HG02623 (cell line): ENCODE results near the gene PRKAG3.

Experiments
- ATAC-seq: cut with Tn5 transposase; IDR thresholded peaks from one replicate; pipeline ENCODE4 v1.9.1; 2021; ENCODE audit warnings: moderate library complexity; ENCODE audit not compliant: unreplicated experiment

PRKAG3 gene

GRCh38 chr2:218815649-218816048, 16.0 kb downstream of the PRKAG3 start:
- no peak for ATAC-seq

- no peak for ATAC-seq
Observed at GRCh38 chr2:218815244-218815637, 16.4 kb downstream of the PRKAG3 start.

- no peak for ATAC-seq
Observed at GRCh38 chr2:218814540-218815243, 16.9 kb downstream of the PRKAG3 start.

GRCh38 chr2:218813771-218814460, 17.7 kb downstream of the PRKAG3 start:
- ATAC-seq = no peak

DNA sequence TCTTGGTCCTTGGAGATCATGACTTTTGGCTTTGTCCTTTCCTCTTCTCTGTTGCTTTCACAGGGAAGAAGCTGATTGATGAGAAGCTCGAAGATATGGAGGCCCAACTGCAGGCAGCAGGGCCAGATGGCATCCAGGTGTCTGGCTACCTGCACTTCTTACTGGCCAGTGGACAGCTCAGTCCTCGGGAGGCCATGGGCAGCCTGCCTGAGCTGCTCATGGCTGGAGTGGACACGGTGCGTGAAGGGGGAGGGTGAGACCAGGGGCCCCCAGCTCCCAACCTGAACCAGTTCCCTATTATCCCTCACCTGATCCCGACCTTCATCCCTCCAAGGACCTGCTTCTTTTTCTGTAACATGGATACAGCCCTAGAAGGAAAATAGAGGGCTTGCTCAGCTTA, 18.7 kb downstream of the PRKAG3 start:
- ATAC-seq = no peak

DNA sequence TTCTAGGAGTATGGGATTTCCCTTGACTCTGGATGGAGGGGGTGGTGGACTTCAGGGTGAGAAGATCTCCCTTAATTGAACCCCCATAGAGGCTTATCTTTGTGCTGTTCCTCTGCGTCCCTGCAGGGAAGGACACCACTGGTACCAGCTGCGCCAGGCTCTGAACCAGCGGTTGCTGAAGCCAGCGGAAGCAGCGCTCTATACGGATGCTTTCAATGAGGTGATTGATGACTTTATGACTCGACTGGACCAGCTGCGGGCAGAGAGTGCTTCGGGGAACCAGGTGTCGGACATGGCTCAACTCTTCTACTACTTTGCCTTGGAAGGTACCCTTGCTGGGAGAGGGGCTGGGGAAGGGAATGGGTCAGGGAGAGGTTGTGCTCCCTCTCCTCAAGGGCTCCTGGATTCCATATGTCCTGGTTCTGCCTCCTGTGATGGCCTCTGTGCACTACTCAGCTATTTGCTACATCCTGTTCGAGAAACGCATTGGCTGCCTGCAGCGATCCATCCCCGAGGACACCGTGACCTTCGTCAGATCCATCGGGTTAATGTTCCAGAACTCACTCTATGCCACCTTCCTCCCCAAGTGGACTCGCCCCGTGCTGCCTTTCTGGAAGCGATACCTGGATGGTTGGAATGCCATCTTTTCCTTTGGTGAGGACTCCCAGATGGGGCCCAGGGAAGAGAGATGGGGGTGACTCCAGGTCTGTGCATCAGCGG, 19.3 kb downstream of the PRKAG3 start:
- ATAC-seq = no peak

DNA sequence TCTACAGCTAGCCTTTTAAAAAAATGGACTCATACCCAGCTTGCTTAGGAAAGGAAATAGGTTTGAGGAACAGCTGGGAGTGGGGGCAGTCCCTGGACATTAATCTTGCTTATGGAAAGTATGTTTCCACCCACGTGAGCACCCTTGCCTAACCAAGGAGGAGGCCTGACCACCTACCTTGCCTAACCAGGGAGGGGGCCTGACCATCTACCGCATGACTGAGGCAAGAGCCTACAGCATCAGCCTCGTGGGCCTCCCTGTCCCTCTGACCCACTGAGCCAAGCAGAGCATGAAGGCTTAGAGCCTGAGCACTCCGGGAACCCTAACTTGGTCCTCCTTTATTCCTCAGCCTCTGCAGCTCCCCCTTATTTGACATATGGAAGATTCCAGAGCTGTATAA, 20.2 kb downstream of the PRKAG3 start:
- no peak for ATAC-seq

- no peak for ATAC-seq
Observed at GRCh38 chr2:218810256-218810655, 21.3 kb downstream of the PRKAG3 start.

GRCh38 chr2:218809515-218809914, 22.1 kb downstream of the PRKAG3 start:
- no peak for ATAC-seq

- no peak for ATAC-seq
Observed at GRCh38 chr2:218807626-218808025, 24.0 kb downstream of the PRKAG3 start.

- ATAC-seq = no peak
Observed at GRCh38 chr2:218806346-218806978, 25.1 kb downstream of the PRKAG3 start.

DNA sequence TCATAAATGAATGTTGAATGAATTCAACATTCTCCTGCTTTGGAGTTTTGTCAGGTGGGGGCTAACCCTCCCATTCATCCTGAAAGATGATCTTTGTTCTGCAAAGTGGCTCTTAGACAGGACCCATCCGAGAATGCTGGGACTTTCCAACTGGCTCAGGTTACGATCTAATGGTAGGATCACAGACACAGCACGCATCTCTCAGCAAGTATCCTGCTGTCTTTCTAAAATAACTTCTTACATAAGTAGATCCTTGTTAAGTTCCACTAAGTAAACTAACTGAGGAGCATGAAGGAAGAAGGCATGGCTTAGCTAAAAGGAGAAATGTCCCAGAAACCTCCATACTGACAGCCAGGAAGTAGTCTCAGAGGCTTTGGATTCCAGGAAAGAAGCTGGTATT, 26.0 kb downstream of the PRKAG3 start:
- no peak for ATAC-seq

- ATAC-seq = no peak
Observed at GRCh38 chr2:218804817-218805216, 26.8 kb downstream of the PRKAG3 start.

DNA sequence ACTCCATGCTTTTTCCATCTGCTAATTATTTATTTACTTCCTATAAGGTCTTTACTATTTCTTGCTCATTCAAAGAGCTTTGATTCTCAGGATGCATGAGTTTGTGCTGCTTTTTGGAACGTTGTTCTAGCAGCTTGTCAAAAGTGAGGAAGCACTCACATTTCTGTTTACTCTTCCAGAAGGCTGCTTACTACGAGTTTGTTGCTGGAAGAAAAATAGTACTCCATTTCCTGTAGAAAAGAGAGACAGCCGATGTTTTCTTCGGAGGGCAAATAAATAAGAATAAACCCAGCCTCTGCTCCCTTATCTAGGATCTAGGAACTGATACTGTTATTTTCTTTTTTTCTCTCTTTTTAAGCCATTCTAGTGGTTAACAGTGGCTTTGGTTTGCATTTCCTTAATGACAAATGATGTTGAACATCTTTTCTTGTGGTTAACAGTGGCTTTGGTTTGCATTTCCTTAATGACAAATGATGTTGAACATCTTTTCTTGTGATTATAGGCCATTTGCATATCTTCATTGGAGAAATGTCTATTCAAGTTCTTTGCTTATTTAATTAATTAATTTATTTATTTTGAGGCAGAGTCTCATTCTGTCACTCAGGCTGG, 29.1 kb downstream of the PRKAG3 start:
- ATAC-seq = no peak

DNA sequence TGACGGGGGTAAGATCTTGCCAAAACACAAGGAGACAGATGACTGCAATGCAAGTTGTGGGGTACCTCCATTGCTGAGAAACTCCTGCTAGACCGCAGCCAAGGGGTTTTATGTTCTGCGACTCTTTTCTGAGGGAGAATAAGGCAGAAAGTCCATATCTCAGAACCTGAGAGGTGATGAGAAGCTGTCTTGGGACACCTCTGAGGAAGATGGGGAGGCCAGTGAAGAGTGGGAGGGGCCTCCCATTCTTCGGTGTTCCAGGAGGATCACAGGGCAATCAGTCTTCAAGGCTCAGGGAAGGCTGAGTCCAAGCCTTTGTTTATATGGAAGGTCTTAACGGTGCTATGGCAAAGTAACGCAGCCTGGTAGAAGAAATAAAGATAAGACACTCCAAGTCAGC, 31.6 kb downstream of the PRKAG3 start:
- ATAC-seq = no peak

DNA sequence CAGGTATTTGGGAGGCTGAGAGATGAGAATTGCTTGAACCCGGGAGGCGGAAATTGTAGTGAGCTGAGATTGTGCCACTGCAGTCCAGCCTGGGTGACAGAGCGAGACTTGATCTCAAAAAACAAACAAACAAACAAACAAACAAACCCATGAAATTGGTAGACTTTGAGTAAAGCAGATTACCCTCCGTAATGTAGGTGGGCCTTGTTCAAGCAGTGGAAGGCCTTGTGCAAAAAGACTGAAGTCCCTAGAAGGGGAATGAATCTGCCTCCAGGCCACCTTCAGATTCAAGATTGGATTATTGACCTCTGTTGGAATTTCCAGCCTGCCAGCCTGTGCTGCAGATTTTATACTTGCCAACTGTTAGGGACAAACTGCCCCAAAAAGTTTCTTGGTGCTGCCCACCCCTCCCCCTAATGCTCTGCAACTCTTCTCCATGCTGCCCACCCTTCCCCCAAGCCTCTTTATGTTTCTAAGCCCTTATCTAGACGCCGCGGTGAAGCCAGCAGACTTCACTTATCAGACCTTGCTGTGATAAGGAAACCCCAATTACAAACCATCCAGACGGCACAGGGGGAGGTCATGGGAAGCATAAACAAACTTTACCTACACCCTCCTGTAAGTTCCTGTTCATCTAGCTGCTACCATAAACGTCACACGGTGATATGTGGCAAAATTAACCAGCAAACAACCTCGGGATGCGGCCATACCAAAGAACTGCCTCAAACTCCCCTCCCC, 32.7 kb downstream of the PRKAG3 start:
- no peak for ATAC-seq

DNA sequence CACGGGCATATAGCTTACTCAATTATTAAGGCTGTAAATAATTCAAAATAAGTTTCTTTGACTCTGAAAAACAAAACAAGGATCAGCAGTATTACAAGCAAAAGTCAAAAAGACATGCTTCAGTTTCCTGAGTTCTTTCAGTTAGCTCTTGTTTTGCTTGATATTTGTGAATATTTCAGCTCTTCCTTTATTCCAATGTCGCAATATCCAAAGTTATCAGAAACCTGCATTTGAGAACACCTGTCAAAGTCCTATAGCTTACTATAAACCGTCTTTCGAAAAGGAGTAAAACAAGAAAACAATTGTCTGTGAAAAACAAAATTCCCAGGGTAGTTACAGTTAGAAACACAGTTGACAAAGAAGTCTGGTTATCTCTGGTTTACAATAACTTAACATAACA, 34.9 kb downstream of the PRKAG3 start:
- no peak for ATAC-seq

DNA sequence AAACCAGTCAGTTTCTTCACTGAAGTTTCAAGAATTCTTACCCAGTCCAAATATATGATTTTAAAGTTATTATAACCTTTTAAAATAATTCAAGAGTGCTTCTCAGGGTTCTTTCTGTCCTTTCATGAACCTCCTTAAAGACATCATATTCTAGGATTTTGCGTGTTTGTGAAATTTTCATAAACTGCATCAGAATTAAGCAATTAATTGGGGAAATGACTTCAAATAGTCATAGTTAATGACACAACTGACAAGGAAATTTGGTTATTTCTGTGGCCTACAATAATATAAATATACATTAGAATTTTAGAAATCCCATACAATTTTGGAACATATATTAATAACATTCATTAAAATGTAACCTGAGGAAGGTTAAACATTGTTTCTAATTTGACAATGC, 39.2 kb downstream of the PRKAG3 start:
- ATAC-seq = no peak

- no peak for ATAC-seq
Observed at GRCh38 chr2:218788529-218789255, 42.9 kb downstream of the PRKAG3 start.

DNA sequence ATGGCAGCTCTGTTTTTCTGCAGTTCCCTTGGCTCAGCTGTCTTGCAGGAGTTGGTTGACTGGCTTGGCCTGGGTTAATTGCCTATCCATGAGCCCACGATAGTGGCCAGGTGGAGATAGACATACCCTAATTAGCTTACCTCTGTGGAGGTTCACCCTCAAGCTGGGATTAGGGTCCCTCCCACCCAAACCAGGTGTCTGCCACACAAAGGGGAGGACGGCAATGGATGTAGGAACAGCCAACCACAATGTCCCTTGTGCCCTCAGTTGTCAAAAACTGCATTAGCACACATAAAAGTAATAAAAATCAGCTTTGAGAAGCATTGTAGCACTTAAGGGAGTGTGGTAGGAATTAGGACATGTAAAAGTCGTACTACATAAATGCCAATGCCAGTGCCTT, 45.5 kb downstream of the PRKAG3 start:
- no peak for ATAC-seq
